Kidney (tissue), 14 donors: ENCODE results near the gene IQUB. TPM values are rescaled to one million over a fixed set of nuclear protein-coding genes. Genes with fewer than 3 reads are reported as not detected.
"Not testable (repeated sequence)": the region's sequence is repeated elsewhere in the genome, so short reads cannot be mapped to it uniquely, and the experiment has no call there.

ENCODE experiments used
- DNase-seq, 5 donors: peaks; one replicate each; pipeline ENCODE4 v3.0.0-alpha.2; 2013 to 2020
- FAIRE-seq: peaks from 2 replicates; lab custom pipeline; 2012; peaks lifted over from hg19 to GRCh38; lab: Jason Lieb, UNC
- H3K27ac ChIP-seq, 2 donors: one replicate each; pipeline ENCODE4 v1.7.0; 2013; ENCODE audit warnings: low read depth in 2 of 2, low read length in 2 of 2, inconsistent platforms in 1 of 2
- H3K27me3 ChIP-seq: one replicate; pipeline ENCODE4 v1.7.1; 2013; ENCODE audit warnings: low read length, inconsistent platforms; ENCODE audit not compliant: control insufficient read depth, insufficient read depth
- H3K36me3 ChIP-seq, 3 donors: one replicate each; pipeline versions ENCODE4 v1.7.0 to v1.7.1; 2013; ENCODE audit warnings: low read length in 3 of 3, control low read depth in 1 of 3, inconsistent platforms in 1 of 3; ENCODE audit not compliant: insufficient read depth in 3 of 3, control insufficient read depth in 2 of 3
- H3K4me1 ChIP-seq, 3 donors: one replicate each; pipeline versions ENCODE4 v1.7.0 to v1.7.1; 2013; ENCODE audit warnings: low read length in 3 of 3, inconsistent platforms in 1 of 3, low read depth in 1 of 3; ENCODE audit not compliant: control insufficient read depth in 2 of 3, insufficient read depth in 2 of 3
- H3K4me3 ChIP-seq, 3 donors: one replicate each; pipeline versions ENCODE4 v1.7.0 to v1.8.1; 2013; ENCODE audit warnings: low read length in 3 of 3, control low read depth in 1 of 3, inconsistent platforms in 1 of 3
- H3K9ac ChIP-seq, 3 donors: one replicate each; pipeline versions ENCODE4 v1.7.0 to v1.7.1; 2013; ENCODE audit warnings: low read length in 3 of 3, control low read depth in 1 of 3, inconsistent platforms in 1 of 3
- H3K9me3 ChIP-seq, 3 donors: one replicate each; pipeline versions ENCODE4 v1.7.0 to v1.7.1; 2013; ENCODE audit warnings: low read length in 3 of 3, control low read depth in 1 of 3, inconsistent platforms in 1 of 3; ENCODE audit not compliant: control insufficient read depth in 2 of 3, insufficient read depth in 1 of 3
- intact Hi-C: fragments of 100-400 bp; cut with DNase I; formaldehyde crosslinking; loops from one replicate; pipeline ENCODE4 v1.11.1; 2022
- polyA plus RNA-seq: library from polyadenylated mRNA; stranded (reverse); fragments of 350-450 nt; fragmentation: Illumina TruSeq; extraction: RNeasy Lipid Tissue Mini Kit (QIAGEN cat#74804); gene quantifications from one replicate; pipeline ENCODE4 v1.2.3, GENCODE V29; 2014; ENCODE audit warnings: low read depth, low replicate concordance; ENCODE audit not compliant: insufficient read depth
- total RNA-seq: library from RNA; stranded (reverse); fragmentation: NEBNext Ultra II Directional; extraction: Animal tissue kit (Norgen Biotek cat#: 25700); gene quantifications from one replicate; pipeline ENCODE4 v1.2.1, GENCODE V29; 2021
- TF ChIP-seq, protein P1 (sequence below): IDR thresholded peaks from 3 replicates; pipeline ENCODE4 v1.5.1; 2012; ENCODE audit warnings: mild to moderate bottlenecking, moderate library complexity, borderline replicate concordance; ENCODE audit not compliant: insufficient read depth; ENCODE audit errors: extremely low read depth
- donor health status: control.
- donor health status: control.
- donor health status: control.
- donor health status: control.
- donor health status: control.
- donor health status: DM: yes; HTN: yes; CAD: no.
- donor health status: Normal renal cell carcinoma (clear cell type).

IQUB gene
- total and polyA plus RNA-seq, 2 donors from 2014 or later = 1.8 to 6.9 TPM

DNA sequence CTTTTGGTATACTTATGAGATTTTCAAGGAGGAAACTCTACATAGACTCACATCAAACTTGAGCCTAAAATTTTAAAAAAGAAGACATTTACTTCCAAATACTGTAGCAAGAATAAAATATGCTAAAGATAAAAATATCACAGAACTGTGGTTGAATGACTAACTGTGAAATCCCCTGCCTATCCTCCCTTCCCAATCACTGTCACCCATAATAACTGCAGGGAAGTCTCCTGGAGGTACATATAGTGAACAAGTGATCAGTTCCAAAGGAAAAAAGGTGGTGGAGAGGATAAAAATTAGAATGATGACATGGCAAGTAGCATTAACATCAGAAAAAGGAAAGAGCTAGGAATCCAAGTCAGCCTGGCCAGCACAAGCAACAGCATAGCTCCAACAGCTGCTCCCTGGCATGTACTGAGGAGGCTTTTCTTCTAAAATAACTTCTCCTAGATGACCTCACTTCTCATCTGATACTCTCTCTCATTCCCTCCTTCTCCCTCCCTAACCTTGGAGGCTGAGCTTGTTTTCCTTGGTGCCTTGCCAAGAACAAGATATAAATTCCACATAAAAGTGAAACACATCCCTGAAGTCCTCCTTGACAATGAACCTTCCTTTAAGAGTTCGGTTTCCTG is 124.0 kb downstream of the IQUB start:
- intact Hi-C loops = no loop called here
- DNase-seq = peak in 4 of 5 donors; percentile 38 to 94 (median 78)

DNA sequence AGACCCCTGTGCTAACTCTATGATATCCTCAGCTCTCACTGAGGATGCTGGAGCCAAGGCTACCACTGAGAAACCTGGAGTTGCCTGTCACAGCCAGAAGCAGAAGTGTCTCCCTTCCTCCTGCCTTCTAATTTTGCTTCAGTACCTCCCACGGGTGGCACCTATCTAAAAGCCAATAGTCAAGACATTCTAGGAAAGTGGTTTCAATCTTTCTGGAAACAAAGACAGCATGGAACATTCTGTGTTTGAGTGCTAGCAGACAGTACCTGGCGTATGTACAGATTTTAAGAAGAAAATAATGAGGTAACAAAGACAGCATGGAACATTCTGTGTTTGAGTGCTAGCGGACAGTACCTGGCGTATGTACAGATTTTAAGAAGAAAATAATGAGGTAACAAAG is 126.4 kb downstream of the IQUB start:
- H3K9me3 ChIP-seq, H3K27ac ChIP-seq, H3K4me1 ChIP-seq, DNase-seq, H3K9ac ChIP-seq, intact Hi-C loops, H3K27me3 ChIP-seq, H3K4me3 ChIP-seq, FAIRE-seq, H3K36me3 ChIP-seq: not testable (repeated sequence)

More for the DNA sequence above, 124.0 kb downstream of the IQUB start:
- Histone ChIP-seq H3K27ac (no peak overlapping the region), H3K4me3 (no peak overlapping the region), H3K9me3 (no peaks in the 10 kb centered on the region), H3K9ac (no peak overlapping the region), H3K36me3 (no peaks in the 10 kb centered on the region), H3K27me3 (no peaks in the 10 kb centered on the region), H3K4me1 (peaks cover 0 to 3% (median 0%) of the 10 kb centered on the region in 3 donors)
- TF ChIP-seq, protein P1, sequence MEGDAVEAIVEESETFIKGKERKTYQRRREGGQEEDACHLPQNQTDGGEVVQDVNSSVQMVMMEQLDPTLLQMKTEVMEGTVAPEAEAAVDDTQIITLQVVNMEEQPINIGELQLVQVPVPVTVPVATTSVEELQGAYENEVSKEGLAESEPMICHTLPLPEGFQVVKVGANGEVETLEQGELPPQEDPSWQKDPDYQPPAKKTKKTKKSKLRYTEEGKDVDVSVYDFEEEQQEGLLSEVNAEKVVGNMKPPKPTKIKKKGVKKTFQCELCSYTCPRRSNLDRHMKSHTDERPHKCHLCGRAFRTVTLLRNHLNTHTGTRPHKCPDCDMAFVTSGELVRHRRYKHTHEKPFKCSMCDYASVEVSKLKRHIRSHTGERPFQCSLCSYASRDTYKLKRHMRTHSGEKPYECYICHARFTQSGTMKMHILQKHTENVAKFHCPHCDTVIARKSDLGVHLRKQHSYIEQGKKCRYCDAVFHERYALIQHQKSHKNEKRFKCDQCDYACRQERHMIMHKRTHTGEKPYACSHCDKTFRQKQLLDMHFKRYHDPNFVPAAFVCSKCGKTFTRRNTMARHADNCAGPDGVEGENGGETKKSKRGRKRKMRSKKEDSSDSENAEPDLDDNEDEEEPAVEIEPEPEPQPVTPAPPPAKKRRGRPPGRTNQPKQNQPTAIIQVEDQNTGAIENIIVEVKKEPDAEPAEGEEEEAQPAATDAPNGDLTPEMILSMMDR = no peak
- no peak for FAIRE-seq

Other genes starting within 250 kb of the IQUB start
- gene NDUFA5, start 23.2 kb upstream of the IQUB start, total RNA-seq = 115 TPM
- 189 TPM for gene NDUFA5, start 23.2 kb upstream of the IQUB start, polyA plus RNA-seq
- gene ASB15, start 67.2 kb upstream of the IQUB start, total RNA-seq = not detected
- gene ASB15, start 67.2 kb upstream of the IQUB start, polyA plus RNA-seq = 1.8 TPM
- gene LMOD2, start 121.3 kb upstream of the IQUB start, total RNA-seq = not detected
- gene LMOD2, start 121.3 kb upstream of the IQUB start, polyA plus RNA-seq = not detected
- gene WASL, start 214.4 kb upstream of the IQUB start, total RNA-seq = 50.4 TPM
- gene WASL, start 214.4 kb upstream of the IQUB start, polyA plus RNA-seq = 28.7 TPM